Measurements from ENCODE around the gene MAP1A.
"Not testable (repeated sequence)": the region's sequence is repeated elsewhere in the genome, so short reads cannot be mapped to it uniquely, and the experiment has no call there.

MAP1A gene

GRCh38 chr15:43529587-43530345 is 12.4 kb downstream of the MAP1A start:
- TF ChIP-seq GATA1 (IDR thresholded peaks at IDR 0.05; ENCODE audit: low read depth, low read length) = no peak
- no peak for TF ChIP-seq POLR2A (IDR thresholded peaks at IDR 0.05; ENCODE audit: low read length)
- DNase-seq = no peak

GRCh38 chr15:43531018-43531670 is 13.7 kb downstream of the MAP1A start:
- no peak for DNase-seq
- TF ChIP-seq POLR2A (IDR thresholded peaks at IDR 0.05; ENCODE audit: low read length) = no peak
- TF ChIP-seq GATA1 (IDR thresholded peaks at IDR 0.05; ENCODE audit: low read depth, low read length) = no peak

DNA sequence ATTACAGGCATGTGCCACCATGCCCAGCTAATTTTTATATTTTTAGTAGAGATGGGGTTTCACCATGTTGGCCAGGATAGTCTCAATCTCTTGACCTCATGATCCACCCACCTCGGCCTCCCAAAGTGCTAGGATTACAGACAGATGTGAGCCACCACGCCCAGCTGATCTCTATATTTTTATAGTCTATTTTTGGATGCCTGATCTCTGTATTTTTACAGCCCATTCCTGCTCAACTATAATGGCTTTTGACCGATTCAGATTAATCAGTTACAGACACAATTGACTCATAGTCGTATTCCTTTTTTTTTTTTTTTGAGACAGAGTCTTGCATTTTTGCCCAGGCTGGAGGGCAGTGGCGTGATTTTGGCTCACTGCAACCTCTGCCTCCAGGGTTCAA is 15.4 kb downstream of the MAP1A start:
- DNase-seq = not testable (repeated sequence)

GRCh38 chr15:43534897-43535296 is 17.5 kb downstream of the MAP1A start:
- no peak for TF ChIP-seq GATA1 (IDR thresholded peaks at IDR 0.05; ENCODE audit: low read depth, low read length)
- TF ChIP-seq POLR2A (IDR thresholded peaks at IDR 0.05; ENCODE audit: low read length) = no peak
- DNase-seq = no peak

DNA sequence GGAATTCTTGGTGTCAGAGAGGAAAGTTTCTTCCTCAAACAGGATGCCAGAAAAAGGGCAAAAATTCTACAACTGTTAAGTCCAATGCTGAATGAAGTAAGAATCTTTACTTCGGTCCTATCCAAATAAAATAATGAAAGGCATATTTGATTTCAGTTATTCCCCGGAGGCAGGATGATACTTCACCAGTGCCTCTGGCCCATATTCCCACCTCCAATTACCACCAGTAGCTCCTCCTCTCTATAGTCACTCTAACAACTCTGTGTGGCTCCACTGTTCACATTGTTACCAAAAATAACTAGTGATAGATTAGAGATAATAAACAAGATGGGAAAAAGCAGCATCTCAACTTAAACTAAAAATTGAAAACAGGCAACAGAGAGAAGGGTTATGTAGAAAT is 20.7 kb downstream of the MAP1A start:
- TF ChIP-seq GATA1 (IDR thresholded peaks at IDR 0.05; ENCODE audit: low read depth, low read length) = no peak
- no peak for TF ChIP-seq POLR2A (IDR thresholded peaks at IDR 0.05; ENCODE audit: low read length)
- no peak for DNase-seq

- peak in 1 of 2 experiments; percentile 51 for DNase-seq
- no peak for TF ChIP-seq GATA1 (IDR thresholded peaks at IDR 0.05; ENCODE audit: low read depth, low read length)
- no peak for TF ChIP-seq POLR2A (IDR thresholded peaks at IDR 0.05; ENCODE audit: low read length)
Measured at GRCh38 chr15:43541785-43542184, 24.4 kb downstream of the MAP1A start.

GRCh38 chr15:43544266-43544665 is 26.9 kb downstream of the MAP1A start:
- no peak for DNase-seq
- TF ChIP-seq GATA1 (IDR thresholded peaks at IDR 0.05; ENCODE audit: low read depth, low read length) (no peak), POLR2A (IDR thresholded peaks at IDR 0.05; ENCODE audit: low read length) (no peak)

DNA sequence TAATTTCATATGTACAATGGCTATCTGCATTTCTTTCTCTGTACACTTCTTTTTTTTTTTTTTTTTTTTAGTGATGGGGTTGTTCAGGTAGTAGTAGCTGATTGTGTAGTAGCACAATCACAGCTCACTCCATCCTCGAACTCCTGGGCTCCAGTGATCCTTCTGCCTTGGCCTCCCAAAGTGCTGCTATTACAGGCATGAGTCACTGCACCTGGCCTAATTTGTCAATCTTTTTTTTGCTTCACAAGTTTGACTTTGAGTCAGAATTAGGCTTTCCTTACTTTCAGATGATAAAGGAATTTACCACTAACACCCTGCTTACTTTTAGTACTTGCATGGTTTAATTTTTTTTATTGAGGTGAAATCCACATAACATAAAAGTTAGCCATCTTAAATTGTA is 28.0 kb downstream of the MAP1A start:
- TF ChIP-seq POLR2A (IDR thresholded peaks at IDR 0.05; ENCODE audit: low read length) (no peak), GATA1 (IDR thresholded peaks at IDR 0.05; ENCODE audit: low read depth, low read length) (no peak)
- no peak for DNase-seq

DNA sequence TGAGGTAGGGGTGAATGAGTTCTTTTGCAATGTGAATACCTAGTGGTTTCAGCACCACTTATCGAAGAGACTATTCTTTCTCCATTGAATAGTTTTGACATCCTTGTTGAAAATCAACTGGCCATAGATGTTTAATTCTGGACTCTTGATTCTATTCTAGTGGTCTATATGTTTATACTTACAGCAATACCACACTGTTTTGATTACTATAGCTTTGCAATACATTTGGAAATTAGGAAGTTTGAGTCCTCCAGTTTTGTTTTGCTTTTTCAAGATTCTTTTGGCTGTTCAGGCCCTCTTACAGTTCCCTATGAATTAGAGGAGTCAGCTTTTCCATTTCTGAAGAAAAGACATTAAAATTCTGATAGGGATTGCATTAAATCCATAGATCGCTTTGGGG is 30.1 kb downstream of the MAP1A start:
- DNase-seq = no peak
- TF ChIP-seq GATA1 (IDR thresholded peaks at IDR 0.05; ENCODE audit: low read depth, low read length) = no peak
- TF ChIP-seq POLR2A (IDR thresholded peaks at IDR 0.05; ENCODE audit: low read length) = no peak

- DNase-seq = no peak
- TF ChIP-seq POLR2A (IDR thresholded peaks at IDR 0.05; ENCODE audit: low read length) = no peak
- no peak for TF ChIP-seq GATA1 (IDR thresholded peaks at IDR 0.05; ENCODE audit: low read depth, low read length)
Measured at GRCh38 chr15:43550527-43551363, 33.3 kb downstream of the MAP1A start.

- DNase-seq = no peak
- TF ChIP-seq POLR2A (IDR thresholded peaks at IDR 0.05; ENCODE audit: low read length) (no peak), GATA1 (IDR thresholded peaks at IDR 0.05; ENCODE audit: low read depth, low read length) (no peak)
Measured at GRCh38 chr15:43552256-43552655, 34.8 kb downstream of the MAP1A start.

DNA sequence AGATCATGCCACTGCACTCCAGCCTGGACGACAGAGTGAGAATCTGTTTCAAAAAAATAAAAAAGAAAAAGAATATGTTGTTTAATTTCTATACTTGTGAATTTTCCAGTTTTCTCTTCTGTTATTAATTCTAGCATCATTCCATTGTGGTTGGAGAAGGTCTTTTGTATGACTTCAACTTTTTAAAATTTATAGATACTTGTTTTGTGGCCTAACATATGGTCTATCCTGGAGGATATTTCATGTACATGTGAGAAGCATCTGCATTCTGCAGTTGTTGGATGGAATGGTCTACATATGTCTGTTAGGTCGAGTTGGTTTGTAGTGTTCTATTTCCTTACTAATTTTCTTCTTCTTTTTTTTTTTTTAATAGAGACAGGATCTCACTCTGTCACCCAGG is 35.6 kb downstream of the MAP1A start:
- TF ChIP-seq POLR2A (IDR thresholded peaks at IDR 0.05; ENCODE audit: low read length) = no peak
- TF ChIP-seq GATA1 (IDR thresholded peaks at IDR 0.05; ENCODE audit: low read depth, low read length) = no peak

DNA sequence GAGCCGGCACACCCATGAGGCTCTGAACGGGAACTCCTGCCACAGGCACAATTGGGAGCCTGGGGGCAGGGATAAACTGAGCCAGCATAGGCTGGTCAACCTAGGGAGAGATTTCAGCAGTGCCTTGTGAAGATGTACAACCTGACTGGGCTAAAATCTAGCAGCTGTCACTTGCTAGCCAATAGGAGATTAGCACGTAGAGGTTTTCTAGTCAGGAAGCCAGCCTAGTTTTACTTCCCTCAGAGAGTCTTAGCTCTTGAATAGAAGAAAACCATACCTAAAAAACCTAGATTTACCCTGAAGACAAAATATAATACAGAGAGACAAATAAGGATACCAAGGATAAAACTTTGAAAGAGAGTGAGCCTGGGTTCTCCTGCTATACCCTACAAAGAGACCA is 45.3 kb downstream of the MAP1A start:
- DNase-seq = not testable (repeated sequence)

More for the DNA sequence above, 35.6 kb downstream of the MAP1A start:
- no peak for DNase-seq

- DNase-seq = not testable (repeated sequence)
Measured at GRCh38 chr15:43563793-43564192, 46.4 kb downstream of the MAP1A start.

DNA sequence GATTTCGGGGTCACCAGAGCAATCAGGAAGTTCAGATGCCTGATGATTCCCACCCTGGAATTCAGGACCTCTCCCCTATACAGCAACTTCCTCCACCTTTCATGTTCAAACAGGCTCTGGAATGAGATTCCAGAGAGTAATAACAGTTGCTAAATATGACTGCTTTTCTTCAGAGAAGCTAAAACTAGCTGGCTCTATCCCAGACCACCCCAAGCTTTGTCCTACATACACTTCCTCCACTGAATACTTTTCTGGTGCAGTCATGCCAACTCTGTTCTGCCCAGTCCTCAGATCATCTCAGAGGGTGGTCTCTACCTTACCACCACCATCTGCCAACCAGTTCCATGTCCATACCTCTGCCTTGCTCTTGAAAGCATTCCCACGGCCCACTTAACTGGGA is 49.2 kb downstream of the MAP1A start:
- DNase-seq = not testable (repeated sequence)

DNA sequence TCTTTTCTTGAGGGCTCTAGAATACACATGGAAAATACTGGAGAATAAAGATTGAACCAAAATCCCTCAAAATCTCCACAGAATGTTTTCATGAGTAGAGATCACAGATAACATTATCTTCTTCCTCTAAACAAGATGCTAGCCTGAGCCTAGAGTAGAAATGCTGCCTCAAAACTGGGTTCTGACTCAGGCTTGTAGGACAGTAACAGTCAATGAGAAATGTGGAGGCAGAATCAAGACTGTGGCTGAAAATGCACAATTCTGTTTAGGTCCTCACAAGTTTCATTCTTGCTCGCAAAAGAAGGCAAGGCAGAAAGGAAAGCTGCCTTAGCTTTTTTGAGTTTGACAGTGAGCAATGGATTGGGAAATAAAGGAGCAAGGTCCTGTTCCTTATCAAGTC is 57.2 kb downstream of the MAP1A start:
- DNase-seq = not testable (repeated sequence)

Measured in erythroblast (primary cell).